Midbrain (tissue), 1 donor: ENCODE results near the gene CREB3L4.
A peak's percentile ranks its signal among the peaks of the same experiment; 100 is the strongest.
"Not testable (repeated sequence)": the region's sequence is repeated elsewhere in the genome, so short reads cannot be mapped to it uniquely, and the experiment has no call there.

Experiments
- DNase-seq: peaks from one replicate; lab custom pipeline; 2025; lab: John Stamatoyannopoulos, UW

Gene CREB3L4

DNA sequence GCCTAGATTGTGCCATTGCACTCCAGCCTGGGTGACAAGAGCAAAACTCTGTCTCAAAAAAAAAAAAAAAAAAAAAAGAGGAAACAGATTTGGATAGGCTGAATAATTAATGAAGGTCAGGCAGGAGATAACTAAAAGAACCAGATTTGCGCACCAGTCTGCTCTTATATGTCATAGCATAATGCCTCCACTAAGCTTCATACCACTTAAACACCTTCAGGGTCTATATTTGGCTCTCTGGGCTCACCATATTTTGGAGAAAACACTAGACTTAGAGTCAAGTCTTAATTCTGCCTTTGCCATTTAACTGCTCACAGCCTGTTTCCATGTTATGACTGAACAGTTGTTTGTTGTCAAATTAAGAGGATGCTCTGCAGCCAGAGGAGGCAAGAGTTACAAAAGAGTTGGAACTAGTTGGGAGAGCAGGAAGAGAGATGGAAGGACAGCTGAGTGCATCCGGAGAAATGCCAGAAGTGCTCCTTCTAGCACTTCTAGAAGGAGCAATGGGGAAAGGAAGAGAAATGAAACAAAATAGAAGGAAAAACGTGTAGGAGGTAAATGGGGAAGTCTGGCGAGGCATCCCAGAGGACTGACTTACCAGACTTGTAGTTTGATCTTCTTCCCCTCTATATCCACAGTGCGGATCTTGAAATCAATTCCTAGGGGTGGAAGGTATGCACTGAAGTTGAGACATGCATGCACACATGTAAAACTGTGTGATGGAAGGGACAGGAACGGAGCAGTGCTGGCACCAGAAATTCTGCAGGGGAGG lies 16.6 kb downstream of the CREB3L4 start:
- DNase-seq = no peak

DNA sequence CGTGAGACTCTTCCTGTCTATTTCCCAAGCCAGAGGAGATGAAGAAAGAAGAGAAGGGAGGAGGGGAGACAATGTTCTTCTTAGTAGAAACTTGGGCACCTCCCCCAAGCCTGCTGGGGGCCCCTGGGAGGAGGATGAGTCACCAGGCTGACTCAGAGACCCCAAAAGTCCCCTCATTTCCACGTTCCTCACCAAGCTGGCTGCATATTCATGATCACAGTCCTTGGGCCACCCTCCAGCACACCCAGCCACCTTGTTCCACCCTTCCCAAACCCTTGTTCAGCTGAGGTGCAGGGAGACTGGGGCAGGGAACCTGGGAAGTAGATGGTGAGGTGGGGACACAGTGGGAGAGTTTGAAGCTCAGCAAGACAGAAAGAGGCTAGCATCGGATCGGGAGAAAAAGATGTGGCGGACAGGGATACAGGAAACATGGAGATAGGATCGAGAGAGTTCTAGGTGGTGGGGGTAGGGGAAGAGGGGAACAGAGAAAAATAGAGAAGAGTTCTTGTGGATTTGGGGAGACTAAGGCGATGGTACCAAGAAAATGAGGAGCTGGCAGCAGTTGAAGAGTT lies 17.7 kb downstream of the CREB3L4 start:
- no peak for DNase-seq

DNA sequence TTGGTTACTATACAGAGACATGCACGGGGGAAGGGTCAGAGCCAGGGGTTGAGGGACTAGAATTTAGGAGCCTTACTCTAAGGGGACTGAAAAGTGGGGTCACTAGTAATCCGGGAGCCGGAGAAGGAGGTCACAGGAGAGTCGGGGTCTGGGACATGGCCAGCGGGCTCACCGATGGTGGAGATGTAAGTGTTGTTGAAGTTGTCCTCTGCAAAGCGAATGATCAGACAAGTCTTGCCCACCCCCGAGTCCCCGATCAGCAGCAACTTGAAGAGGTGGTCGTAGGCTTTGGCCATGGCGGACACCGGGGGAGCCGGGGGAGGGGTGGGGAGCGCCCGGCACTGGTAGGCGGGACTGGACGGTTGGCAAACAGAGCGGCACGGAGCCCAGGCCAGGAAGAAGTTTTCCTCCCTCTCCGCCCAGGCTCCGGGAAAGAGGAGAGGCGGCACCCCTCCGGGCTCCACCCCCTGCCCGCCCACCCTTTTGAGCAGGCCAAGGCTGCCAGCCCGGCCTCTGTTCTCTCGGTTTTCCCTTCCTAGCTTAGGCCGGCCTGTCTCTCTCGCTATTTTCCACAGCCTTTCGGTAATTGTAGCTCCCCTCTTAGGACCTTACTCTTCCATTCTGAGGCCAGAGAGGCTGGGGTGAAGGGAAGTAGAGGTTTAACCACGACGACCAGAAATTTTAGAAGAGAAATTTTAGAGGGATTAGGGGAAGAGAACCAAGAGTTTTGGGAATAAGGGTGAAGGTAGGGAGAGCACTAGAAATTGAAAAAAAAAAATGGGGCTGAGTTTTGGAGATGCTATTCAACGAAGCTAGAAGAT lies 18.4 kb downstream of the CREB3L4 start, which contains the start of gene RAB13:
TSS of gene RAB13 (minus strand) at position 399 of the 821 bp plus-strand sequence. CDS start at position 296, 103 bp downstream.
- peak; percentile 65 for DNase-seq

DNA sequence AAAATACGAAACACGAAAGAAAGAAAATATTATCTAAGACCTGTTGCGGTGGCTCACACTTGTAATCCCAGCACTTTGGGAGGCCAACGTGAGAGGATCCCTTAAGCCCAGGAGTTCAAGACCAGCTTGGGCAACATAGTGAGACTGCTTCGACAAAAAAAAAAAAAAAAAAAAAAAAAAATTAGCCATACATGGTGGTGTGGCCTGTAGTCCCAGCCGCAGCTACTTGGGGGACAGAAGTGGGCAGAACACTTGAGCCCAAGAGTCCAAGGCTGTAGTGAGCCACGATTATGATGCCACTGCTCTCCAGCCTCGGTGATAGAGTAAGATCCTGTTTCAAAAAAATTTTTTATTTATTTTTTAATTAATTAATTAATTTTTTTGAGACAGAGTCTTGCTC lies 19.9 kb downstream of the CREB3L4 start:
- DNase-seq = no peak

DNA sequence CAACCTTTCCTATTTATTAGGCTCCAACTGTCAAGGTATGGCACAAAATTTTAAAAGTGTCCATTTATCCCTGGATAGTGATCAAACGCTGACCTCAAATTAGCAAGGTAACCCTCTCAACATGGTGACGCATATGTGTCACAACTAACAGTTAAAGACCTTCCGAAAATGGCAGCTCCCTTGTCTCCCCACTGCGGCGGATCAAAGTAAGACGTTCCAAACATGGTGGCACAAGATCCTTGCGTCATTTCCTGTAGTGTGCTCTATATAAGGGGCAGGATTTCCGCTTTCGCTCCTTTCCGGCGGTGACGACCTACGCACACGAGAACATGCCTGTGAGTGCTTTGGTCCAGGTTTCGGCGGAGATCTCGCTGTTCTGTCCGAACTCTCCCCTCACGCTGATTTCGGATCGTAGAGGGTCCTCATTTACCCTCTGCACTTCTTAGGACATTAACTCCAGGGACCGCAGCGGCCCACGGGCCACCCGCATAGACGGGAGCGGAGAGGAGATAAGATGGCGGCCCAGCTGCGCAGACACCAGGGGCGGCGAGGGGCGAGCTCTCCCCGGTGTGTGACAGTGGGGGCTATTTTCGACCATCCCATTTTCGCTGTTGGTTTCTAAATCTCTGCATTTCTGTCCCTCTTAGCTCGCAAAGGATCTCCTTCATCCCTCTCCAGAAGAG lies 22.9 kb downstream of the CREB3L4 start, which contains the start of gene RPS27:
TSS of gene RPS27 (plus strand) at position 295 of the 683 bp plus-strand sequence. CDS start at position 330, 35 bp downstream.
- peak; percentile 98 for DNase-seq

DNA sequence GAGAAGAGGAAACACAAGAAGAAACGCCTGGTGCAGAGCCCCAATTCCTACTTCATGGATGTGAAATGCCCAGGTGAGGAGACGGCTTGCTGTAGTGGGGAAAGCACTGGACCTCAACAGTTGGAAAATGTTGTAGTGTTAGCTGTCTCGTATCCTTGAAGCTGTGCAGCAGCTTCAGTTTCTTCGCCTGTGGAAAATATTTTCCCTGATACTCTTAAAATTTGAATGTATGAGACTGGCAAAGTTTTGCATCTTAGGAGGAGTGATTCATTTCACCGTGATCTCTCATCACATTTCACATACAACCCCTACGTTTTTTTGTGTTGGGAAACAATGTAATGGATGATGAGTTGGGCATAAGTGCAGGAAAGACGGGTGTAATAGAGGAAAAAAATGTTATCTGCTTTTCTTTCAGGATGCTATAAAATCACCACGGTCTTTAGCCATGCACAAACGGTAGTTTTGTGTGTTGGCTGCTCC lies 23.5 kb downstream of the CREB3L4 start:
- no peak for DNase-seq

DNA sequence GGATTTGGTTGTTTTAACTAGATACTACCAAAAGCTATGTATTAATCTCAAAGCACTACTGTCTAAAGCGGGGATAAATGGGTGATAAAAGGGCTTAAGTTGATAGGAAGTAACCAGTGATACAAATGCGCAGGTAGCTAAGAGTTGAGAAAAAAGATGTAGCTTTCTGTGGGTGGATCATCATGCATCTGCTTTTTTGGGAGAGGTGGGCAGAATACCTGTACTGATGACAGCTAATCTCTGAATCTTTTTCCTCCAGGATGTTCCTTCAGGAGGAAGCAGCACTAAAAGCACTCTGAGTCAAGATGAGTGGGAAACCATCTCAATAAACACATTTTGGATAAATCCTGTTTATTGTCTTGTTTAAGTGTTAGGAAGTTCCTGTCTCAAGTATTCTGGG lies 24.1 kb downstream of the CREB3L4 start:
- DNase-seq = no peak

DNA sequence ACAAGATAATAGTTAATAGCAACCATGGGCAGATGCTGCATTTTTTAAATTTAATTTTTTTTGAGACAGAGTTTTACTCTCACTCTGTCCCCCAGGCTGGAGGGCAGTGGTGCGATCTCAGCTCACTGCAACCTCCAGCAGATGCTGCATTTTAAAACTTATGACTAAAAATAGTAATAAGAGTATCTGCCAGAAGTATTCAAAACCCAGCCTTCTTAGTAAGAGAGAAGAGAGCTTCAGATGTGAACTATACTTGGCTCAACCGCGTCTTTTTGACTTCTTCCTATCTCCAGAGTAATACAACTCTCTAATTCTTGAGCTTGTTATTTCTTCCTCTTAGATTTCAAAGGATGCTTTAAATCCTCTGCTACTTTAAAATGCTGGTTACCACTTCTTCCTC lies 27.5 kb downstream of the CREB3L4 start:
- no peak for DNase-seq

DNA sequence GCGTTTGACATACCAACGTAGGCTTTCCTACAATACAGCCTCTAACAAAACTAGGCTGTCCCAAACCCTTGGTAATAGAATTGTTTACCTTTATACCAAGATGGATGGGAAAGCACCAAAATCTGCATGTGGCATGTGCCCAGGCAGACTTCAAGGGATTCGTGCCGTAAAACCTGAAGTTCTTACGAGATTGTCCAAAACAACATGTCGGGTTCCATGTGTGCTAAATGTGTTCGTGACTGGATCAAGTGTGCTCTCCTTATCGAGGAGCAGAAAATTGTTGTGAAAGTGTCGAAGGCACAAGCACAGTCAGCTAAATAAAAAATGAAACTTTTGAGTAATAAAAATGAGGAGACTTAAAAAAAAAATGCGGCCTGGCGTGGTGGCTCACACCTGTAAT lies 27.9 kb downstream of the CREB3L4 start:
- DNase-seq = no peak

DNA sequence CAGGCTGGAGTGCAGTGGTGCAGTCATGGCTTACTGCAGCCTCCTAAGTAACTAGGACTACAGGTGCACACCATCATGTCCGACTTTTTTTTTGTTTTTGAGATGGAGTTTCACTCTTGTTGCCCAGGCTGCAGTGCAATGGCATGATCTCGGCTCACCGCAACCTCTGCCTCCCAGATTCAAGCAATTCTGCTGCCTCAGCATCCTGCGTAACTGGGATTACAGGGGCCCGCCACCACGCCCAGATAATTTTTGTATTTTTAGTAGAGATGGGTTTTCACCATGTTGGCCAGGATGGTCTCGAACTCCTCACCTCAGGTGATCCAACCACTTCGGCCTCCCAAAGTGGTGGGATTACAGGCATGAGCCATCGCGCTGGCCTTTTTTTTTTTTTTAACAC lies 29.2 kb downstream of the CREB3L4 start:
- DNase-seq = not testable (repeated sequence)

DNA sequence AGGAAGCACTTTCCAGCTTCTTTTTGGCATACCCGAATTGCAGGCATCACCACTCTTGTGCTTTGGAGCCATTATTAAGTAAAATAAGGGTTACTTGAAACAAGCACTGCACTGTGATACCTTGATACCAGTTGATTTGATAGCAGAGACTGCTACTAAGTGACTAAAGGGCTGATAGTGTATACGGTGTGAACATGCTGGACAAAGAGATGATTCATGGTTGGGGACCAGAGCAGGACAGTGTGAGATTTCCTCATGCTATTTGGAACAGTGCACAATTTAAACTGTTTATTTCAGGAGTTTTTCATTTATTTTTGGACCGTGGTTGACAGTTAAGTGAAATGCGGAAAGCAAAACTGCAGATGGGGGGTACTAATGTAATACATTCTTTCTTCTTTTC lies 32.7 kb downstream of the CREB3L4 start:
- no peak for DNase-seq

DNA sequence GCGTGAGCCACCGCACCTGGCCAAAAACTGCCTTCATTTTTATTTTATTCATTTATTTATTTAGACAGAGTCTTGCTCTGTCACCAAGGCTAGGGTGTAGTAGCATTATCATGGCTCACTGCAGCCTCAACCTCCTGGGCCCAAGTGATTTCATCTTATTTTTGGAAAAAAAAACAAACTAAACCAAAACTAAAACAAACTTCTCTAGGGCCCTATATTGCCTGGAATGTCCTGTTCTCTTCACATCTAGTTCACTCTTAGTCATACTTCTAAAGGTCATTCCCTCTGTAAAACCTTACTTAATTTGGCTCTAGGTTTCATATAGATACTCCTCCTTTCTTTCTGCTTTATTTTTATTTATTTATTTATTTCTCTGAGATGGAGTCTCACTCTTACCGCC lies 38.4 kb downstream of the CREB3L4 start:
- DNase-seq = no peak

DNA sequence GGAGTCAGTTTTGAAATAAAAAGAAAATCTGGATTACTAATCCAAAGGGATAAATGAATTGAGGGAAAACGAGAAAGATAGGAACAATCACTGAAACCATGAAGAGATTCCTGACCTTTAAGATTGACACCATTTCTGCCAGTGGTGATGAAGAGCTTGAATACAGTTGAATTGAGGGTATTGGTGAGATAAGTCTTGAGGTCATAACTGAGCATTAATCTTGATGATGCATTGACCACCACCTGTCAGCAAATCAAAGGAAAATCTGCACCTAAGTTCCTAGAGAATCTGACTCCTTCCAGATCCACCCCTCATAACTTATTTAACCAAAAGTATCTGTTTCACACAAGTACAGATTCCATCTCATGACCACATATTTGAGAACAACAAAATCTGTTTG lies 44.4 kb downstream of the CREB3L4 start:
- no peak for DNase-seq

DNA sequence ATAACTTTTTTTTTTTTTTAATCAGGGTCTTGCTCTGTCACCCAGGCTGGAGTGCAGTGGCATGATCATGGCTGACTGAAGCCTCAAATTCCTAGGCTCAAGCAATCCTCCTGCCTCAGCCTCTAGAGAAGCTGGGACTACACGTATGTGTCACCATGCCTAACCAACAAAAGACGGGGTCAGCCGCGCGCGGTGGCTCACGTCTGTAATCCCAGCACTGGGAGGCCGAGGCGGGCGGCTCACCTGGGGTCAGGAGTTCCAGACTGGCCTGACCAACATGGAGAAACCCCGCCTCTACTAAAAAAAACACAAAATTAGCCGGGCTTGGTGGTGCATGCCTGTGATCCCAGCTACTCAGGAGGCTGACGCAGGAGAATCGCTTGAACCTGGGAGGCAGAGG lies 44.8 kb downstream of the CREB3L4 start:
- not testable (repeated sequence) for DNase-seq

DNA sequence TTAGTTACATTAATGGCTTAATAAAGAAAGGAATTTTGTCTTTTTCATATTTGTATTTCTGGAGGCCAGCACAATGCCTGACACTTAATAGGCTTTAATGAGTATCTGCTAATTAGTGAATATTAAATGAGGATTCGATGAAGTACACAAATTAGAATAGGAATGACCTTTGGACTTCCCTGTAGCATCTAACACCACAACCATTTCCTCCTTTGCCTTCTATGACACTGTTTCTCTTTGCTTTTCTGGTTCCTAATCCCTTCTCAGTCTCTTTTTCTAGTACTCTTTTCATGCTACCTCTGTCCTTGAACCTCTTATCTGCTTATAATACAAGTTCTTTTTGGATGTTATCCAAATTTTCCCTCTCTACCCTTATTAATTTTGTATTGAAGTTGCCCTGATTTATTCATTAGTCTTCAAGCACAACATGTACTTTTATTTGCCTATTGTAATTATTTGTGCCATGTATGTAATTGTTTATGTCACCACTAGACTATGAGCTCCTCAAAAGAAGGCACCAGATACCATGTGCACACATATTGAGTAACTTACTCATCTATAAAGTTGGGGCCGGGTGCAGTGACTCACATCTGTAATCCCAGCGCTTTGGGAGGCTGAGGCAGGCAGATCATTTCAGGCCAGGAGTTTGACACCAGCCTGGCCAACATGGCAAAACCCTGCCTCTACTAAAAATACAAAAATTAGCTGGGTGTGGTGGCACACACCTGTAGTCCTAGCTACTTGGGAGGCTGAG lies 46.6 kb downstream of the CREB3L4 start:
- DNase-seq = no peak

DNA sequence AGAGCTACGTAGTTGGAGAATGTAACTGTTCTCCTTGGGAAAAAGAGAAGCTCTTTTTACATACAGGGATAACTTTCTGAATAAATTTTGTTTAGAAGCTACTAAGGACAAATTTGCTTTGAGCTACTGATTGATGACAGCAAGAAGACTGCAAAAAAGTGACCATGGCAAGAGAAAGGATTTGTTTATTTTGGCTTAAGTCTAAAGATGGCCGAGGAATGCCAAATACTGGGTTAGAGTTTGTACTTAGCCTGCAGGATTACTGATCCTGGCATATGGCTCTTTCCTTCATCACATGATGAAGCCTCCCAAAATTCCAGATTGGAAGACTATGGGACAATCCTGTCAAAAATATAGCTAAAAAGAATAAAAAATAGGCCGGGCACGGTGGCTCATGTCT lies 51.6 kb downstream of the CREB3L4 start:
- no peak for DNase-seq

DNA sequence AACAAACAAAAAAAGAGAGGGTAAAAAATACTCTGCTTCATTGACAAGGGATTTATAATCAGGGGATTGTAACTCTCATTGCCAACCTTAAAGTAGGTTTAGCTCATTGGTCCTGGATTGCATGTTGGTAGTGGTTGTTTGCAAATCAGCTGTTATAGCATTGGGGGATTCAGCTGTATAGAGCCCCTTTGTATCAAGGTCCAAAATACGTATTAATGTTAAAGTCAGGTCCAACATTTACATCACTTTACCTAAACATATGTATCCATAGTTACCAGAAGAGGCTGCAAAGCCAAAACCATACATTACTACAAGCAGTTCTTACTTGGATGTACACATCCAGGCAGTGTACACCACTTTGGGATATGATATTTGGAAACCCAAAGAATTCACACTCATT lies 52.2 kb downstream of the CREB3L4 start:
- DNase-seq = no peak
